ENCODE data around the gene CCDC122.

DNA sequence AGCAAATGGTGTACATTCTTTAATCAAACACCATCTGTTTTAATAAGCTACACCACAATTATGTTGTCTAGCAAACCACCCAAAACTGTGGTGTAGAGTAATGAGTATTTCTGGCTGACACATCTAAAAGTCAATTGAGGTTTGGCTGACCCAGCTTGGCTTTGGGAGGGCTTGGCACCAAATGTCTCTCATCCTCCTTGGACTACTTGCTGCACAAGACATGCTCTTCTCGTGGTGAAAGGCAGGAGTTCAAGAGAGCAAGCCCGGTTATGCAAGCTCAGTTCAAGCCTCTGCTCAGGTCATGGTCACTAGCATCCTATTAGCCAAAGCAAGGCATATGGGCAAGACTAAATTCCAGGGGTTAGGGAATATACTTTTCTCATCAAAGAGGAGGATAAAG is 37.3 kb upstream of the CCDC122 start:
- TF ChIP-seq FOXA1 (IDR thresholded peaks at IDR 0.05): no peak
- no peak for TF ChIP-seq SP1 (IDR thresholded peaks at IDR 0.05)
- TF ChIP-seq ARNT (IDR thresholded peaks at IDR 0.05): no peak
- no peak for TF ChIP-seq FOXK2 (IDR thresholded peaks at IDR 0.05)
- TF ChIP-seq NFRKB (IDR thresholded peaks at IDR 0.05): no peak
- no peak for TF ChIP-seq TARDBP (IDR thresholded peaks at IDR 0.05)
- no peak for TF ChIP-seq ELF4 (IDR thresholded peaks at IDR 0.05)
- no peak for TF ChIP-seq LEF1 (IDR thresholded peaks at IDR 0.05; ENCODE audit: borderline replicate concordance)
- no peak for TF ChIP-seq ZNF384 (IDR thresholded peaks at IDR 0.05)
- no peak for TF ChIP-seq FOXM1 (IDR thresholded peaks at IDR 0.05; ENCODE audit: borderline replicate concordance)
